PC-3 (cell line): ENCODE results near the gene C1QL3. TPM values are rescaled to one million over a fixed set of nuclear protein-coding genes. Genes with fewer than 3 reads are reported as not detected.

Experiments used
- ATAC-seq: fragments of 200-7000 bp; cut with Tn5 transposase; 2 replicates; pipeline ENCODE4 v1.9.1; 2020; ENCODE audit warnings: mild to moderate bottlenecking, moderate library complexity
- BruUV-seq: library from RNA; stranded (reverse); fragments of 400-500 nt; replicated peaks from 2 replicates; lab custom pipeline; 2021; lab: Mats Ljungman, UMichigan
- CTCF ChIA-PET: fragments of 300-600 bp; sonication (Branson Sonifier 250); formaldehyde crosslinking; loops from one replicate; lab custom pipeline; 2022; ENCODE audit warnings: antibody characterized with exemption; lab: Charles Lee
- POLR2A ChIA-PET: fragments of 300-600 bp; sonication (Branson Sonifier 250); formaldehyde crosslinking; loops from one replicate; lab custom pipeline; 2022; ENCODE audit warnings: antibody characterized with exemption; ENCODE audit not compliant: unreplicated experiment; lab: Charles Lee
- DNase-seq: peaks from one replicate; pipeline ENCODE4 v3.0.0-alpha.2; 2015
- H2AFZ ChIP-seq: fragments of 300-600 bp; sonication (generic); 2 replicates; pipeline ENCODE4 v1.6.0; 2016; ENCODE audit warnings: antibody characterized with exemption, low read length
- H3F3A ChIP-seq: fragments of 300-600 bp; sonication (generic); one replicate; pipeline ENCODE4 v1.6.0; 2017; ENCODE audit warnings: antibody characterized with exemption, low read length, control low read depth, mild to moderate bottlenecking; ENCODE audit not compliant: unreplicated experiment
- H3K27ac ChIP-seq: fragments of 300-600 bp; sonication (generic); 2 replicates; pipeline ENCODE4 v1.5.1; 2016; ENCODE audit warnings: mild to moderate bottlenecking, low read length
- H3K27me3 ChIP-seq: fragments of 300-600 bp; sonication (generic); 2 replicates; pipeline ENCODE4 v1.6.1; 2016; ENCODE audit warnings: low read length, mixed read lengths
- H3K36me3 ChIP-seq: fragments of 300-600 bp; sonication (generic); 2 replicates; pipeline ENCODE4 v1.6.1; 2016; ENCODE audit warnings: low read depth, mixed run types, low read length, mixed read lengths
- H3K4me1 ChIP-seq: fragments of 300-600 bp; sonication (generic); 2 replicates; pipeline ENCODE4 v1.5.1; 2016; ENCODE audit warnings: low read length; ENCODE audit not compliant: insufficient read depth
- H3K4me2 ChIP-seq: fragments of 300-600 bp; sonication (generic); 2 replicates; pipeline ENCODE4 v1.6.0; 2016; ENCODE audit warnings: low read length
- H3K4me3 ChIP-seq: fragments of 300-600 bp; sonication (generic); 2 replicates; pipeline ENCODE4 v1.5.1; 2016; ENCODE audit warnings: mild to moderate bottlenecking, low read length, mixed read lengths
- H3K79me2 ChIP-seq: fragments of 300-600 bp; sonication (generic); 2 replicates; pipeline ENCODE4 v1.6.1; 2017; ENCODE audit warnings: low read length, mixed read lengths
- H3K9ac ChIP-seq: fragments of 300-600 bp; sonication (generic); 2 replicates; pipeline ENCODE4 v1.6.0; 2016; ENCODE audit warnings: mild to moderate bottlenecking, low read length
- H3K9me2 ChIP-seq: fragments of 300-600 bp; sonication (generic); replicated peaks from 2 replicates; pipeline ENCODE4 v1.6.1; 2016; ENCODE audit warnings: mixed run types, low read length, mixed read lengths
- H3K9me3 ChIP-seq: fragments of 300-600 bp; sonication (generic); 2 replicates; pipeline ENCODE4 v1.6.1; 2016; ENCODE audit warnings: low read length, mixed read lengths
- H4K20me1 ChIP-seq: fragments of 300-600 bp; sonication (generic); 2 replicates; pipeline ENCODE4 v1.6.1; 2016; ENCODE audit warnings: low read length, mixed read lengths
- EZH2 ChIP-seq: fragments of 300-600 bp; sonication (generic); IDR thresholded peaks from one replicate; pipeline ENCODE4 v1.6.1; 2017; ENCODE audit warnings: antibody characterized with exemption, mild to moderate bottlenecking, low read length; ENCODE audit not compliant: unreplicated experiment
- EZH2phosphoT487 ChIP-seq: fragments of 300-600 bp; sonication (generic); IDR thresholded peaks from 2 replicates; pipeline ENCODE4 v1.6.1; 2018; ENCODE audit warnings: mild to moderate bottlenecking, antibody characterized with exemption, low read length, borderline replicate concordance
- intact Hi-C: fragments of 100-400 bp; cut with micrococcal nuclease; formaldehyde crosslinking; loops from 2 replicates; pipeline ENCODE4 v1.9.0; 2023
- total RNA-seq: library from RNA; depleted of rRNA; stranded (reverse); fragments of >200 nt; gene quantifications from 2 replicates; pipeline ENCODE4 v1.2.3, GENCODE V29; 2014
- TF ChIP-seq, protein P1 (sequence below): fragments of 300-600 bp; sonication (generic); conservative IDR thresholded peaks from 2 replicates; pipeline ENCODE4 v1.5.1; 2017; ENCODE audit warnings: antibody characterized with exemption, low read depth, mild to moderate bottlenecking, low read length

The C1QL3 gene
- total RNA-seq, 1 experiment from 2014 or later: not detected

DNA sequence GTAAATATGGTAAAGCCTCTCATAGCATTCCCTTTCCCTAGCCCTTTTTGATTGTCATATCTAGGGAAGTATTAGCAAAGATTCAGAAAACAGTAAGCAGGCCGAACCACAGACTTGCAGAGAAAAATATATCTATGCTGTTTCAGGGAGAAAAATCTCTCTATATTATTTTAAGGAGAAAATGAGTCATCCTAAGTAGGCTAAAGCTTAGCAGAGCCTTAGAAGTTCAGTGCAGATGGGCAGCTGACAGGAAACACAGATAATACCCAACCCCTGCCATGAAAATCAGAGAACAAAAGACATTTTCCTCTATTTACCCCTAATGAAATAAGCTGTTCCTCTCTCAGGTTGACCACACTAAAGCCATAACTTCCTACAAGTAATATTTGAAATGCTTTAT lies 16.5 kb downstream of the C1QL3 start:
- ChIA-PET CTCF (no interaction called here), POLR2A (no interaction called here)
- H3K79me2 ChIP-seq: no peaks in the 10 kb centered on the region
- no peak for ATAC-seq
- H3K27ac ChIP-seq: no peak overlapping the region
- TF ChIP-seq EZH2 (no peak), EZH2phosphoT487 (no peak)
- TF ChIP-seq, protein P1, sequence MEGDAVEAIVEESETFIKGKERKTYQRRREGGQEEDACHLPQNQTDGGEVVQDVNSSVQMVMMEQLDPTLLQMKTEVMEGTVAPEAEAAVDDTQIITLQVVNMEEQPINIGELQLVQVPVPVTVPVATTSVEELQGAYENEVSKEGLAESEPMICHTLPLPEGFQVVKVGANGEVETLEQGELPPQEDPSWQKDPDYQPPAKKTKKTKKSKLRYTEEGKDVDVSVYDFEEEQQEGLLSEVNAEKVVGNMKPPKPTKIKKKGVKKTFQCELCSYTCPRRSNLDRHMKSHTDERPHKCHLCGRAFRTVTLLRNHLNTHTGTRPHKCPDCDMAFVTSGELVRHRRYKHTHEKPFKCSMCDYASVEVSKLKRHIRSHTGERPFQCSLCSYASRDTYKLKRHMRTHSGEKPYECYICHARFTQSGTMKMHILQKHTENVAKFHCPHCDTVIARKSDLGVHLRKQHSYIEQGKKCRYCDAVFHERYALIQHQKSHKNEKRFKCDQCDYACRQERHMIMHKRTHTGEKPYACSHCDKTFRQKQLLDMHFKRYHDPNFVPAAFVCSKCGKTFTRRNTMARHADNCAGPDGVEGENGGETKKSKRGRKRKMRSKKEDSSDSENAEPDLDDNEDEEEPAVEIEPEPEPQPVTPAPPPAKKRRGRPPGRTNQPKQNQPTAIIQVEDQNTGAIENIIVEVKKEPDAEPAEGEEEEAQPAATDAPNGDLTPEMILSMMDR: no peak
- H3K9me2 ChIP-seq: no peaks in the 10 kb centered on the region
- no peaks in the 10 kb centered on the region for H3K36me3 ChIP-seq
- H3K4me2 ChIP-seq: no peak overlapping the region
- no peak for DNase-seq
- no peaks in the 10 kb centered on the region for H4K20me1 ChIP-seq
- H3F3A ChIP-seq: no peaks in the 10 kb centered on the region
- intact Hi-C loops: no loop called here
- no peak overlapping the region for H2AFZ ChIP-seq
- no TSS peak for BruUV-seq
- H3K27me3 ChIP-seq: no peaks in the 10 kb centered on the region
- H3K9me3 ChIP-seq: no peaks in the 10 kb centered on the region
- no peak overlapping the region for H3K9ac ChIP-seq
- no peaks in the 10 kb centered on the region for H3K4me1 ChIP-seq
- H3K4me3 ChIP-seq: no peak overlapping the region

DNA sequence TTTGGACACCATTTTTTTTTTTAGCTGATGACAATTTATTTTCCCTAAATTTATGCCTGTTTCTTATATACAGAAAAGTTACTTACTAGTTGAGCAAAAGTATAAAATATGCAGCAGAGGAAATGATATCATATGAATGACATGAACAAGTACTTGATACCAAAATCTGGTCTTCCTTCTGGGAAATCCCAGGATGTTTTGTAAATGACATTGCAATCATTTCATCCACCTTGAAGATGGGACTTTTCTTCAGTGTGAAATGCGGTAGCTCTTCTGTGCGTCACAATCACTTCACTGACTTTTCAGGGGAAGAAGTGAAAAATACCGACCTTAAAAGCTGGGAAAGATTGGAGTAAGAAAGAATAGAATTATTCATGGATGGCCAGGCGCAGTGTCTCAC lies 23.8 kb downstream of the C1QL3 start:
- no peak overlapping the region for H3K4me3 ChIP-seq
- H3K4me2 ChIP-seq: no peak overlapping the region
- no peak overlapping the region for H3K9ac ChIP-seq
- H2AFZ ChIP-seq: no peak overlapping the region
- no peaks in the 10 kb centered on the region for H3K9me3 ChIP-seq
- no peaks in the 10 kb centered on the region for H3K27me3 ChIP-seq
- no peak for DNase-seq
- H3K36me3 ChIP-seq: no peaks in the 10 kb centered on the region
- ATAC-seq: no peak
- ChIA-PET CTCF (no interaction called here), POLR2A (no interaction called here)
- no peaks in the 10 kb centered on the region for H3K79me2 ChIP-seq
- intact Hi-C loops: no loop called here
- no peak overlapping the region for H3K27ac ChIP-seq
- H3K9me2 ChIP-seq: no peaks in the 10 kb centered on the region
- BruUV-seq: no TSS peak
- no peaks in the 10 kb centered on the region for H3K4me1 ChIP-seq
- H3F3A ChIP-seq: no peaks in the 10 kb centered on the region
- no peaks in the 10 kb centered on the region for H4K20me1 ChIP-seq
- TF ChIP-seq, protein P1: no peak
- TF ChIP-seq EZH2 (no peak), EZH2phosphoT487 (no peak)

DNA sequence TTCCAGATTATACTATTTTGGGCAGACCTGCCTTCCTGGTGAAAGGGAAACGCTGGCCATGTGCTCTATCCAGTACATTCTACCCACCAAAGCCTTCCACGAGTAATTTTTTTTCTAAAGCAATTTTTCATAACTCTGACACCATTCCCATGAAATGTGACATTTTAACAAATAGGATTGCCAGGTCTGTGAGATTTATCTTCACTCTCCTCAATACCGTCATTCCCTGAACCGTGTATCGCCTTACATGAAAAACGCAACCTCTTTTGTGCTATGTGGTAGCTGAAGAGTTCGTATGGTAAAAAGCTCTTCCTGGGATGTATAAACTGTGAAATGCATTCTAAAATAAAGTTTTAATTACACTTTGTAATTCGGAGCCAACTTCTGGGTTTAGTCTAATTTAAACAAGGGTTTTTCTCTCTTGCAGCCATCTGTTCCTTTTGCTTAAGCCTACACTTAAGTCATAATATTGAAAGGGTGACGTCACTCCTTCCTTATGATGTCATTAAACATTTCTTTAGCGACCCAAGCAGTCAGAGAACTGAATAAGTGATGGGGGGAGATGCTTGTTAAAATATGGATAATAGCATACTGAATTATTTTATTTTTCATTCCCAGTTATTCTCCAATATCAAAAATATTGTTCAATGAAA lies 27.7 kb downstream of the C1QL3 start:
- Histone ChIP-seq H3K27ac (no peak overlapping the region), H3K4me3 (no peak overlapping the region), H3K27me3 (no peaks in the 10 kb centered on the region), H3K9me3 (no peaks in the 10 kb centered on the region), H2AFZ (no peak overlapping the region), H3K9ac (no peak overlapping the region), H3K4me2 (no peak overlapping the region), H3K4me1 (no peaks in the 10 kb centered on the region), H3F3A (no peaks in the 10 kb centered on the region), H3K9me2 (no peaks in the 10 kb centered on the region), H3K79me2 (no peaks in the 10 kb centered on the region), H3K36me3 (no peaks in the 10 kb centered on the region), H4K20me1 (no peaks in the 10 kb centered on the region)
- no peak for ATAC-seq
- ChIA-PET CTCF (no interaction called here), POLR2A (no interaction called here)
- intact Hi-C loops: no loop called here
- no peak for DNase-seq
- BruUV-seq: no TSS peak
- TF ChIP-seq, protein P1: no peak
- TF ChIP-seq EZH2phosphoT487: no peak
- TF ChIP-seq EZH2: no peak
